Endothelial cell of umbilical vein (primary cell): ENCODE data around the gene KERA. TPM values are rescaled to one million over a fixed set of nuclear protein-coding genes. Genes with fewer than 3 reads are reported as not detected.
A peak's percentile ranks its signal among the peaks of the same experiment; 100 is the strongest.

Experiments
- BruUV-seq: library from RNA; stranded (reverse); fragments of 400-500 nt; replicated peaks from 2 replicates; lab custom pipeline; 2021; lab: Mats Ljungman, UMichigan
- CTCF ChIA-PET: fragments of 300-600, 350-600 bp; sonication (Branson Sonifier 250); formaldehyde crosslinking; loops from one replicate; lab custom pipeline; 2021; ENCODE audit warnings: antibody characterized with exemption, inconsistent platforms; lab: Charles Lee
- POLR2A ChIA-PET: fragments of 300-600, 350-600 bp; sonication (Branson Sonifier 250); formaldehyde crosslinking; loops from one replicate; lab custom pipeline; 2021; ENCODE audit warnings: antibody characterized with exemption, inconsistent platforms; lab: Charles Lee
- DNase-seq: peaks from one replicate; pipeline ENCODE4 v3.0.0-alpha.2; 2011; ENCODE audit warnings: low read depth, low spot score
- FAIRE-seq: peaks from 2 replicates; lab custom pipeline; 2011; peaks lifted over from hg19 to GRCh38; lab: Jason Lieb, UNC
- H2AFZ ChIP-seq: 2 replicates; pipeline ENCODE4 v1.6.0; 2012; ENCODE audit warnings: low read depth, low read length, control low read depth, inconsistent platforms
- H3K27ac ChIP-seq: 2 replicates; pipeline ENCODE4 v1.5.1; 2011; ENCODE audit warnings: low read depth, mild to moderate bottlenecking, control low read depth, low read length, moderate library complexity; ENCODE audit not compliant: insufficient read depth
- H3K27me3 ChIP-seq, 2 experiments: 2 replicates each; pipeline versions ENCODE4 v1.6.0 to v1.6.1; 2011; ENCODE audit warnings: low read length in 2 of 2, mixed read lengths in 1 of 2; ENCODE audit not compliant: control insufficient read depth in 2 of 2, insufficient read depth in 2 of 2
- H3K36me3 ChIP-seq, 2 experiments: 2 replicates in 1 of 2; 3 replicates in 1 of 2; pipeline ENCODE4 v1.5.1; 2011; ENCODE audit warnings: low read length in 2 of 2, mild to moderate bottlenecking in 1 of 2, moderate library complexity in 1 of 2; ENCODE audit not compliant: control insufficient read depth in 2 of 2, insufficient read depth in 2 of 2; ENCODE audit errors: extremely low read depth in 1 of 2
- H3K4me1 ChIP-seq: 3 replicates; pipeline ENCODE4 v1.5.1; 2011; ENCODE audit warnings: mild to moderate bottlenecking, low read length; ENCODE audit not compliant: control insufficient read depth, insufficient read depth; ENCODE audit errors: extremely low read depth
- H3K4me2 ChIP-seq: 2 replicates; pipeline ENCODE4 v1.6.1; 2011; ENCODE audit warnings: low read length, control low read depth, mixed read lengths; ENCODE audit not compliant: insufficient read depth
- H3K4me3 ChIP-seq, 3 experiments: fragments of 200-600 bp in 1 of 3; sonication (generic), shearing (Covaris generic) in 1 of 3; replicated peaks in 1 of 3; 2 replicates each; pipeline ENCODE4 v1.5.1; 2011 to 2016; ENCODE audit warnings: control low read depth in 3 of 3, low read length in 3 of 3, mild to moderate bottlenecking in 2 of 3, inconsistent platforms in 1 of 3, low read depth in 1 of 3, moderate library complexity in 1 of 3; ENCODE audit not compliant: insufficient read depth in 1 of 3
- H3K79me2 ChIP-seq: 2 replicates; pipeline ENCODE4 v1.6.0; 2012; ENCODE audit warnings: low read length, inconsistent platforms; ENCODE audit not compliant: control insufficient read depth, insufficient read depth
- H3K9ac ChIP-seq: replicated peaks from 2 replicates; pipeline ENCODE3; 2011; ENCODE audit warnings: low read length, control low read depth; ENCODE audit not compliant: insufficient read depth; ENCODE audit errors: extremely low read depth
- H3K9me1 ChIP-seq: replicated peaks from 3 replicates; pipeline ENCODE4 v1.6.0; 2011; ENCODE audit warnings: mild to moderate bottlenecking, low read length; ENCODE audit not compliant: control insufficient read depth, insufficient read depth; ENCODE audit errors: extremely low read depth
- H3K9me3 ChIP-seq: replicated peaks from 2 replicates; pipeline ENCODE4 v1.5.1; 2012; ENCODE audit warnings: low read length, inconsistent platforms; ENCODE audit not compliant: control insufficient read depth, insufficient read depth
- H4K20me1 ChIP-seq: replicated peaks from 2 replicates; pipeline ENCODE3; 2011; ENCODE audit warnings: mild to moderate bottlenecking, low read length; ENCODE audit not compliant: control insufficient read depth, insufficient read depth; ENCODE audit errors: extremely low read depth
- EZH2 ChIP-seq: IDR thresholded peaks from 2 replicates; pipeline ENCODE4 v1.6.1; 2012; ENCODE audit warnings: borderline replicate concordance, low read depth, mild to moderate bottlenecking, moderate library complexity, low read length, inconsistent platforms; ENCODE audit not compliant: severe bottlenecking
- FOS ChIP-seq: IDR thresholded peaks from 2 replicates; pipeline ENCODE4 v1.6.1; 2011; ENCODE audit warnings: mild to moderate bottlenecking, low read length, moderate library complexity, borderline replicate concordance; ENCODE audit not compliant: insufficient read depth
- GATA2 ChIP-seq: IDR thresholded peaks from 2 replicates; pipeline ENCODE4 v1.7.0; 2011; ENCODE audit warnings: low read depth, mild to moderate bottlenecking, moderate library complexity, mixed read lengths, low read length; ENCODE audit not compliant: insufficient read length, insufficient read depth
- JUN ChIP-seq: IDR thresholded peaks from 2 replicates; pipeline ENCODE4 v1.6.1; 2011; ENCODE audit warnings: borderline replicate concordance, low read depth; ENCODE audit not compliant: insufficient read length, insufficient read depth
- MYC ChIP-seq: IDR thresholded peaks from one replicate; pipeline ENCODE4 v1.6.1; 2011; ENCODE audit warnings: mild to moderate bottlenecking, low read depth, low read length
- POLR2A ChIP-seq: IDR thresholded peaks from 2 replicates; pipeline ENCODE4 v1.6.1; 2012; ENCODE audit warnings: low read depth, mild to moderate bottlenecking, control low read depth, low read length
- POLR2AphosphoS5 ChIP-seq: IDR thresholded peaks from 2 replicates; pipeline ENCODE4 v1.6.1; 2012; ENCODE audit warnings: low read depth, mild to moderate bottlenecking, control low read depth, low read length, moderate library complexity; ENCODE audit not compliant: insufficient read depth
- dilution Hi-C: fragments of 300-500 bp; cut with MboI; formaldehyde crosslinking; loops from one replicate; pipeline ENCODE4 v1.15.0; 2019; ENCODE audit warnings: low sequenced_read_pairs; ENCODE audit not compliant: extremely low pct_ligation_motif_present
- intact Hi-C: fragments of 100-400 bp; cut with micrococcal nuclease; formaldehyde crosslinking; loops from one replicate; pipeline ENCODE4 v1.10.0; 2022
- polyA plus RNA-seq, 4 experiments: library from polyadenylated mRNA; depleted of rRNA in 3 of 4; stranded (reverse) in 3 of 4; unstranded in 1 of 4; fragments of >200 nt; gene quantifications; 2 replicates each; pipeline versions ENCODE4 v1.2.1 to v1.2.3, GENCODE V29; 2011 to 2012; ENCODE audit warnings: missing spikeins in 1 of 4
- total RNA-seq: library from RNA; stranded (reverse); gene quantifications from 2 replicates; pipeline ENCODE4 v1.2.3, GENCODE V29; 2021
- TF ChIP-seq, protein P1 (sequence below): IDR thresholded peaks from 2 replicates; pipeline ENCODE4 v1.6.1; 2011; ENCODE audit not compliant: insufficient read depth, insufficient read length
- TF ChIP-seq, protein P2 (sequence below), 2 donors: IDR thresholded peaks; 1 replicate in 1 of 2; 2 replicates in 1 of 2; pipeline ENCODE4 v1.5.1; 2011; ENCODE audit warnings: low read length in 2 of 2, mild to moderate bottlenecking in 2 of 2, moderate library complexity in 2 of 2, control low read depth in 1 of 2, inconsistent platforms in 1 of 2, low read depth in 1 of 2; ENCODE audit not compliant: insufficient read depth in 1 of 2; ENCODE audit errors: extremely low read depth in 1 of 2

Gene KERA
- total and polyA plus RNA-seq, 2 donors (not counting 3 experiments of a cell fraction or from before 2014, with no cell fraction given), result not detected

DNA sequence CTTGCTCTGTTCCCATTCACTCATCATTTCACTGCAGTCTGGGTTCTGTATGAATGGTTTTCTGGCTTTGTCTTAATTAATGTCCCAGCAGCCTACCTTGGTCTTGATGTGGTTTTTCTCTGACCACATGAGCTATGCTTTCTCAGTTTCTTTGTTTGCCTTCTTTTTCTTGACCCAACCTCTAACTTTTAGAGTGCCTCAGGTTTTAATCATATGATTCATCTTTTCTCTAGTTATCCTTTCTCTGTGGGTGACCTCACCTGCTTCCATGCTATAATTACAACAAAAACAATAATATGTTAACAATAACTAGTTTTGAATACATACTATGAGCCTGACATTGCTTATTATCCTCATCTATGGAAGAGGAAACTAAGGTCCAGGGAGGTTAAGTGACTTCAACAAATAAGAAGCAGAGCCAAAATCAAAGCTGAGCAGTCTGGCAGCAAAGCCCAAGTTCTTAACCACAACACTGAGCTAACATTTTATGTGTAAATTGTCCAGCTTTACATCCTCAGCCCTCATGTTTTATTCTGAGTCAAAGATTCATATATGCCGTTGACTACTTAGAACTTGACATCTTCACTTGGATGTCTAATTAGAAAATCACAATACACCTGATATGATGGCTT is 48.4 kb downstream of the KERA start:
- Histone ChIP-seq H4K20me1 (no peaks in the 10 kb centered on the region), H3K4me2 (no peak overlapping the region), H3K4me3 (no peak overlapping the region), H3K27me3 (no peaks in the 10 kb centered on the region), H3K4me1 (peaks cover 9% of the 10 kb centered on the region), H3K9ac (no peak overlapping the region), H3K36me3 (no peaks in the 10 kb centered on the region), H3K9me3 (no peaks in the 10 kb centered on the region), H3K27ac (peak overlapping the region; percentile 15), H3K9me1 (no peaks in the 10 kb centered on the region), H3K79me2 (no peaks in the 10 kb centered on the region), H2AFZ (no peak overlapping the region)
- TF ChIP-seq POLR2AphosphoS5 (no peak), JUN (peak; percentile 67)
- ChIA-PET POLR2A (no interaction called here), CTCF (interaction anchor here (0.7 to 1.3 kb wide), 5 partner anchors 14 to 529 kb away, joined by 3 to 6 read pairs (median 3); no protein-coding TSS in a partner anchor)
- intact Hi-C loops, result no loop called here
- BruUV-seq, result no TSS peak
- FAIRE-seq (peak; percentile 62), DNase-seq (peak; percentile 77)
- dilution Hi-C loops, result no loop called here

DNA sequence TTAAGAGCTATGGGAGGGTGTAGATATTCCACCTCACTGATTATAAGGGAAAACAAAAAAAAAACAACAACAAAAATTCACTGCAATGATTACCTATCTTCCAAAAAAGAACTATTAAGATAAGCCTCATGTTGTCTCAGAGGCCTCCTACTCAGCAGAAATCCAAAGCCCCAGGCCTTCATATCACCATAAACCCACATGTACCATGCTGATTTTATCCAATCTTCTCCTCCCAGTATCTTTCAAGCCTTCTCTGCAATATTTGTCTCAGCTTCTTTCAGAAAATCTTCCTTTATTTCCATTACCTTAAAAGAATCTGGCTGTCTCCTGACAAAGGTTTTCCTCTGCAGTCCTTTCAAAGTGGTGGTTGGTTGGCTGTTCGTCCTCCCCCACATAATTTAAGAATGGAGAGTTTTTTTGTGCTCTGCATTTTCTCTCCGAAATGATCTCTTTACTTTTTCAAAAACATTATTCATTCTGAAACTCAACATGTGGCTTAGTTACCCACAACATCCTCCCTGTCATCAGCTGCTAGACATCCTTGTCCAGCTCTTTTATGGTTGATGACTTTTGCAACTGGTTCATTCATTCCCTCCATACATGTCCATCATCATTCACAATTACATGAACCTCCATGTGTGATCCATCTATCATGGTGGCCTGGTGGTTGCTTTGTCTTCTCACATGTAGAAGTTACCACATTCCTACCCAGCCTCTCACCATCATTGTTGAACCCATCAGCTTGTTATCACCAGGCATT is 50.1 kb downstream of the KERA start:
- intact Hi-C loops (no loop called here), dilution Hi-C loops (no loop called here)
- Histone ChIP-seq H3K9me3 (no peaks in the 10 kb centered on the region), H3K4me3 (no peak overlapping the region), H2AFZ (no peak overlapping the region), H3K27me3 (no peaks in the 10 kb centered on the region), H3K4me1 (peaks cover 9% of the 10 kb centered on the region), H3K36me3 (no peaks in the 10 kb centered on the region), H3K4me2 (no peak overlapping the region), H3K9ac (no peak overlapping the region), H4K20me1 (no peaks in the 10 kb centered on the region), H3K27ac (no peak overlapping the region), H3K79me2 (no peaks in the 10 kb centered on the region), H3K9me1 (no peaks in the 10 kb centered on the region)
- BruUV-seq, result no TSS peak
- POLR2A ChIA-PET, result no interaction called here
- TF ChIP-seq, protein P1, sequence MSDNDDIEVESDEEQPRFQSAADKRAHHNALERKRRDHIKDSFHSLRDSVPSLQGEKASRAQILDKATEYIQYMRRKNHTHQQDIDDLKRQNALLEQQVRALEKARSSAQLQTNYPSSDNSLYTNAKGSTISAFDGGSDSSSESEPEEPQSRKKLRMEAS, result no peak
- no peak for TF ChIP-seq JUN
- no peak for TF ChIP-seq EZH2
- no peak for TF ChIP-seq POLR2AphosphoS5
- TF ChIP-seq MYC, result no peak
- TF ChIP-seq, protein P2, sequence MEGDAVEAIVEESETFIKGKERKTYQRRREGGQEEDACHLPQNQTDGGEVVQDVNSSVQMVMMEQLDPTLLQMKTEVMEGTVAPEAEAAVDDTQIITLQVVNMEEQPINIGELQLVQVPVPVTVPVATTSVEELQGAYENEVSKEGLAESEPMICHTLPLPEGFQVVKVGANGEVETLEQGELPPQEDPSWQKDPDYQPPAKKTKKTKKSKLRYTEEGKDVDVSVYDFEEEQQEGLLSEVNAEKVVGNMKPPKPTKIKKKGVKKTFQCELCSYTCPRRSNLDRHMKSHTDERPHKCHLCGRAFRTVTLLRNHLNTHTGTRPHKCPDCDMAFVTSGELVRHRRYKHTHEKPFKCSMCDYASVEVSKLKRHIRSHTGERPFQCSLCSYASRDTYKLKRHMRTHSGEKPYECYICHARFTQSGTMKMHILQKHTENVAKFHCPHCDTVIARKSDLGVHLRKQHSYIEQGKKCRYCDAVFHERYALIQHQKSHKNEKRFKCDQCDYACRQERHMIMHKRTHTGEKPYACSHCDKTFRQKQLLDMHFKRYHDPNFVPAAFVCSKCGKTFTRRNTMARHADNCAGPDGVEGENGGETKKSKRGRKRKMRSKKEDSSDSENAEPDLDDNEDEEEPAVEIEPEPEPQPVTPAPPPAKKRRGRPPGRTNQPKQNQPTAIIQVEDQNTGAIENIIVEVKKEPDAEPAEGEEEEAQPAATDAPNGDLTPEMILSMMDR (IDR thresholded peaks at IDR 0.05; ENCODE audit: extremely low read depth in 1 of 2, insufficient read depth in 1 of 2, low read depth in 1 of 2, low read length in 2 of 2), result no peak
- no peak for TF ChIP-seq GATA2
- TF ChIP-seq POLR2A, result no peak
- no peak for TF ChIP-seq FOS
- CTCF ChIA-PET, result no interaction called here
- DNase-seq (no peak), FAIRE-seq (no peak)
